Measurements from ENCODE around the gene VCL.
"Not testable (repeated sequence)": the region's sequence is repeated elsewhere in the genome, so short reads cannot be mapped to it uniquely, and the experiment has no call there.

The VCL gene

GRCh38 chr10:74035303-74035702, 37.4 kb downstream of the VCL start:
- no peak overlapping the region for H3K4me3 ChIP-seq (ENCODE audit: low read depth, low read length)

- no peak overlapping the region for H3K4me3 ChIP-seq (ENCODE audit: low read depth, low read length)
Observed at GRCh38 chr10:74036474-74036873, 38.6 kb downstream of the VCL start.

GRCh38 chr10:74039561-74040145, 41.7 kb downstream of the VCL start:
- H3K4me3 ChIP-seq (ENCODE audit: low read depth, low read length) = no peak overlapping the region

- H3K4me3 ChIP-seq (ENCODE audit: low read depth, low read length) = no peak overlapping the region
Observed at GRCh38 chr10:74040200-74041126, 42.5 kb downstream of the VCL start.

GRCh38 chr10:74044419-74044818, 46.5 kb downstream of the VCL start:
- H3K4me3 ChIP-seq (ENCODE audit: low read depth, low read length) = no peak overlapping the region

GRCh38 chr10:74047304-74047703, 49.4 kb downstream of the VCL start:
- H3K4me3 ChIP-seq (ENCODE audit: low read depth, low read length) = no peak overlapping the region

GRCh38 chr10:74047871-74048270, 50.0 kb downstream of the VCL start:
- no peak overlapping the region for H3K4me3 ChIP-seq (ENCODE audit: low read depth, low read length)

GRCh38 chr10:74048433-74048832, 50.5 kb downstream of the VCL start:
- no peak overlapping the region for H3K4me3 ChIP-seq (ENCODE audit: low read depth, low read length)

- no peak overlapping the region for H3K4me3 ChIP-seq (ENCODE audit: low read depth, low read length)
Observed at GRCh38 chr10:74049955-74050354, 52.0 kb downstream of the VCL start.

- no peak overlapping the region for H3K4me3 ChIP-seq (ENCODE audit: low read depth, low read length)
Observed at GRCh38 chr10:74050653-74051052, 52.7 kb downstream of the VCL start.

GRCh38 chr10:74051736-74052342, 53.9 kb downstream of the VCL start:
- no peak overlapping the region for H3K4me3 ChIP-seq (ENCODE audit: low read depth, low read length)

GRCh38 chr10:74052994-74053393, 55.1 kb downstream of the VCL start:
- H3K4me3 ChIP-seq (ENCODE audit: low read depth, low read length) = no peak overlapping the region

- H3K4me3 ChIP-seq (ENCODE audit: low read depth, low read length) = no peak overlapping the region
Observed at GRCh38 chr10:74055383-74056049, 57.6 kb downstream of the VCL start.

- H3K4me3 ChIP-seq (ENCODE audit: low read depth, low read length) = no peak overlapping the region
Observed at GRCh38 chr10:74056050-74056818, 58.3 kb downstream of the VCL start.

GRCh38 chr10:74058071-74058470, 60.2 kb downstream of the VCL start:
- no peak overlapping the region for H3K4me3 ChIP-seq (ENCODE audit: low read depth, low read length)

GRCh38 chr10:74058658-74059057, 60.7 kb downstream of the VCL start:
- no peak overlapping the region for H3K4me3 ChIP-seq (ENCODE audit: low read depth, low read length)

GRCh38 chr10:74061104-74061503, 63.2 kb downstream of the VCL start:
- H3K4me3 ChIP-seq (ENCODE audit: low read depth, low read length) = no peak overlapping the region

GRCh38 chr10:74061978-74062377, 64.1 kb downstream of the VCL start:
- not testable (repeated sequence) for H3K4me3 ChIP-seq (ENCODE audit: low read depth, low read length)

GRCh38 chr10:74063256-74063655, 65.3 kb downstream of the VCL start:
- H3K4me3 ChIP-seq (ENCODE audit: low read depth, low read length) = no peak overlapping the region

Measured in iPS-11a (cell line).